ENCODE measurements around the gene IL17RE. TPM values are rescaled to one million over a fixed set of nuclear protein-coding genes. Genes with fewer than 3 reads are reported as not detected.
A peak's percentile ranks its signal among the peaks of the same experiment; 100 is the strongest.

Gene IL17RE
- total and polyA plus RNA-seq, 2 of the 13 experiments (the other 11 are each of a cell fraction or from before 2014, with no cell fraction given), result 14.5 to 24.1 TPM

DNA sequence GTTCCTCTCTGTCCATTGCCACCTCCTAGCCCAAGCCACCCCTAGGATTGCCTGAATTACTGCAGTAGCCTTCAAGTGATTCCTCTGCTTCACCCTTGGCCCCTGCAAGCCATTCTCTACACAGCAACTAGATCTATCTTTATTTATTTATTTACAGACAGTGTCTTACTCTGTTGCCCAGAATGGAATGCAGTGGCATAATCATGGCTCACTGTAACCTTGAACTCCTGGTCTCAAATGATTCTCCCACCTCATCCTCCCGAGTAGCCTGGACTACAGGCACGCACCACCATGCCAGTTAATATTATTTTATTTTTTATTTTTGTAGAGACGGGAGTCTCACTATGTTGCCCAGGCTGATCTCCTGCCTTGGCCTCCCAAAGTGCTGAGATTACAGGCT lies 14.1 kb upstream of the IL17RE start (continued):
- TF ChIP-seq, protein P1, sequence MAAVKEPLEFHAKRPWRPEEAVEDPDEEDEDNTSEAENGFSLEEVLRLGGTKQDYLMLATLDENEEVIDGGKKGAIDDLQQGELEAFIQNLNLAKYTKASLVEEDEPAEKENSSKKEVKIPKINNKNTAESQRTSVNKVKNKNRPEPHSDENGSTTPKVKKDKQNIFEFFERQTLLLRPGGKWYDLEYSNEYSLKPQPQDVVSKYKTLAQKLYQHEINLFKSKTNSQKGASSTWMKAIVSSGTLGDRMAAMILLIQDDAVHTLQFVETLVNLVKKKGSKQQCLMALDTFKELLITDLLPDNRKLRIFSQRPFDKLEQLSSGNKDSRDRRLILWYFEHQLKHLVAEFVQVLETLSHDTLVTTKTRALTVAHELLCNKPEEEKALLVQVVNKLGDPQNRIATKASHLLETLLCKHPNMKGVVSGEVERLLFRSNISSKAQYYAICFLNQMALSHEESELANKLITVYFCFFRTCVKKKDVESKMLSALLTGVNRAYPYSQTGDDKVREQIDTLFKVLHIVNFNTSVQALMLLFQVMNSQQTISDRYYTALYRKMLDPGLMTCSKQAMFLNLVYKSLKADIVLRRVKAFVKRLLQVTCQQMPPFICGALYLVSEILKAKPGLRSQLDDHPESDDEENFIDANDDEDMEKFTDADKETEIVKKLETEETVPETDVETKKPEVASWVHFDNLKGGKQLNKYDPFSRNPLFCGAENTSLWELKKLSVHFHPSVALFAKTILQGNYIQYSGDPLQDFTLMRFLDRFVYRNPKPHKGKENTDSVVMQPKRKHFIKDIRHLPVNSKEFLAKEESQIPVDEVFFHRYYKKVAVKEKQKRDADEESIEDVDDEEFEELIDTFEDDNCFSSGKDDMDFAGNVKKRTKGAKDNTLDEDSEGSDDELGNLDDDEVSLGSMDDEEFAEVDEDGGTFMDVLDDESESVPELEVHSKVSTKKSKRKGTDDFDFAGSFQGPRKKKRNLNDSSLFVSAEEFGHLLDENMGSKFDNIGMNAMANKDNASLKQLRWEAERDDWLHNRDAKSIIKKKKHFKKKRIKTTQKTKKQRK (IDR thresholded peaks at IDR 0.05; ENCODE audit: low read length), result no peak
- TF ChIP-seq PHF5A (CRISPR knock-in tag; IDR thresholded peaks at IDR 0.05; ENCODE audit: low read depth, unreplicated experiment) (no peak), YEATS4 (CRISPR knock-in tag; IDR thresholded peaks at IDR 0.05; ENCODE audit: borderline replicate concordance) (no peak), ZFY (CRISPR knock-in tag; IDR thresholded peaks at IDR 0.05) (no peak), MED13 (CRISPR knock-in tag; IDR thresholded peaks at IDR 0.05) (no peak), ZBTB21 (CRISPR knock-in tag; IDR thresholded peaks at IDR 0.05) (no peak), HDAC2 (CRISPR knock-in tag; IDR thresholded peaks at IDR 0.05) (peak; percentile 46; the same call in 1 of the 2 replicates), RCOR2 (CRISPR knock-in tag; IDR thresholded peaks at IDR 0.05) (0 out of 2 replicates have a peak, but pooled peaks have one; percentile 48), ZNF143 (CRISPR knock-in tag; IDR thresholded peaks at IDR 0.05) (no peak), ZNF33A (CRISPR knock-in tag; IDR thresholded peaks at IDR 0.05; ENCODE audit: borderline replicate concordance) (no peak), KDM3A (CRISPR knock-in tag; IDR thresholded peaks at IDR 0.05; ENCODE audit: low read depth) (no peak), ZNF652 (CRISPR knock-in tag; IDR thresholded peaks at IDR 0.05; ENCODE audit: borderline replicate concordance, low read depth) (no peak; the same call in 1 of the 2 replicates), ZFAT (CRISPR knock-in tag; conservative IDR thresholded peaks at IDR 0.05) (no peak)
- TF ChIP-seq, protein P2, sequence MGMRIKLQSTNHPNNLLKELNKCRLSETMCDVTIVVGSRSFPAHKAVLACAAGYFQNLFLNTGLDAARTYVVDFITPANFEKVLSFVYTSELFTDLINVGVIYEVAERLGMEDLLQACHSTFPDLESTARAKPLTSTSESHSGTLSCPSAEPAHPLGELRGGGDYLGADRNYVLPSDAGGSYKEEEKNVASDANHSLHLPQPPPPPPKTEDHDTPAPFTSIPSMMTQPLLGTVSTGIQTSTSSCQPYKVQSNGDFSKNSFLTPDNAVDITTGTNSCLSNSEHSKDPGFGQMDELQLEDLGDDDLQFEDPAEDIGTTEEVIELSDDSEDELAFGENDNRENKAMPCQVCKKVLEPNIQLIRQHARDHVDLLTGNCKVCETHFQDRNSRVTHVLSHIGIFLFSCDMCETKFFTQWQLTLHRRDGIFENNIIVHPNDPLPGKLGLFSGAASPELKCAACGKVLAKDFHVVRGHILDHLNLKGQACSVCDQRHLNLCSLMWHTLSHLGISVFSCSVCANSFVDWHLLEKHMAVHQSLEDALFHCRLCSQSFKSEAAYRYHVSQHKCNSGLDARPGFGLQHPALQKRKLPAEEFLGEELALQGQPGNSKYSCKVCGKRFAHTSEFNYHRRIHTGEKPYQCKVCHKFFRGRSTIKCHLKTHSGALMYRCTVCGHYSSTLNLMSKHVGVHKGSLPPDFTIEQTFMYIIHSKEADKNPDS (CRISPR knock-in tag; IDR thresholded peaks at IDR 0.05), result no peak
- TF ChIP-seq, protein P3, sequence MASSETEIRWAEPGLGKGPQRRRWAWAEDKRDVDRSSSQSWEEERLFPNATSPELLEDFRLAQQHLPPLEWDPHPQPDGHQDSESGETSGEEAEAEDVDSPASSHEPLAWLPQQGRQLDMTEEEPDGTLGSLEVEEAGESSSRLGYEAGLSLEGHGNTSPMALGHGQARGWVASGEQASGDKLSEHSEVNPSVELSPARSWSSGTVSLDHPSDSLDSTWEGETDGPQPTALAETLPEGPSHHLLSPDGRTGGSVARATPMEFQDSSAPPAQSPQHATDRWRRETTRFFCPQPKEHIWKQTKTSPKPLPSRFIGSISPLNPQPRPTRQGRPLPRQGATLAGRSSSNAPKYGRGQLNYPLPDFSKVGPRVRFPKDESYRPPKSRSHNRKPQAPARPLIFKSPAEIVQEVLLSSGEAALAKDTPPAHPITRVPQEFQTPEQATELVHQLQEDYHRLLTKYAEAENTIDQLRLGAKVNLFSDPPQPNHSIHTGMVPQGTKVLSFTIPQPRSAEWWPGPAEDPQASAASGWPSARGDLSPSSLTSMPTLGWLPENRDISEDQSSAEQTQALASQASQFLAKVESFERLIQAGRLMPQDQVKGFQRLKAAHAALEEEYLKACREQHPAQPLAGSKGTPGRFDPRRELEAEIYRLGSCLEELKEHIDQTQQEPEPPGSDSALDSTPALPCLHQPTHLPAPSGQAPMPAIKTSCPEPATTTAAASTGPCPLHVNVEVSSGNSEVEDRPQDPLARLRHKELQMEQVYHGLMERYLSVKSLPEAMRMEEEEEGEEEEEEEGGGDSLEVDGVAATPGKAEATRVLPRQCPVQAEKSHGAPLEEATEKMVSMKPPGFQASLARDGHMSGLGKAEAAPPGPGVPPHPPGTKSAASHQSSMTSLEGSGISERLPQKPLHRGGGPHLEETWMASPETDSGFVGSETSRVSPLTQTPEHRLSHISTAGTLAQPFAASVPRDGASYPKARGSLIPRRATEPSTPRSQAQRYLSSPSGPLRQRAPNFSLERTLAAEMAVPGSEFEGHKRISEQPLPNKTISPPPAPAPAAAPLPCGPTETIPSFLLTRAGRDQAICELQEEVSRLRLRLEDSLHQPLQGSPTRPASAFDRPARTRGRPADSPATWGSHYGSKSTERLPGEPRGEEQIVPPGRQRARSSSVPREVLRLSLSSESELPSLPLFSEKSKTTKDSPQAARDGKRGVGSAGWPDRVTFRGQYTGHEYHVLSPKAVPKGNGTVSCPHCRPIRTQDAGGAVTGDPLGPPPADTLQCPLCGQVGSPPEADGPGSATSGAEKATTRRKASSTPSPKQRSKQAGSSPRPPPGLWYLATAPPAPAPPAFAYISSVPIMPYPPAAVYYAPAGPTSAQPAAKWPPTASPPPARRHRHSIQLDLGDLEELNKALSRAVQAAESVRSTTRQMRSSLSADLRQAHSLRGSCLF (CRISPR knock-in tag; IDR thresholded peaks at IDR 0.05; ENCODE audit: borderline replicate concordance), result no peak
- TF ChIP-seq, protein P4, sequence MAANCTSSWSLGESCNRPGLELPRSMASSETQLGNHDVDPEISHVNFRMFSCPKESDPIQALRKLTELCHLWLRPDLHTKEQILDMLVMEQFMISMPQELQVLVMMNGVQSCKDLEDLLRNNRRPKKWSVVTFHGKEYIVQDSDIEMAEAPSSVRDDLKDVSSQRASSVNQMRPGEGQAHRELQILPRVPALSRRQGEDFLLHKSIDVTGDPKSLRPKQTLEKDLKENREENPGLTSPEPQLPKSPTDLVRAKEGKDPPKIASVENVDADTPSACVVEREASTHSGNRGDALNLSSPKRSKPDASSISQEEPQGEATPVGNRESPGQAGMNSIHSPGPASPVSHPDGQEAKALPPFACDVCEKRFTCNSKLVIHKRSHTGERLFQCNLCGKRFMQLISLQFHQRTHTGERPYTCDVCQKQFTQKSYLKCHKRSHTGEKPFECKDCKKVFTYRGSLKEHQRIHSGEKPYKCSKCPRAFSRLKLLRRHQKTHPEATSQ (CRISPR knock-in tag; IDR thresholded peaks at IDR 0.05; ENCODE audit: borderline replicate concordance), result no peak
- TF ChIP-seq, protein P5, sequence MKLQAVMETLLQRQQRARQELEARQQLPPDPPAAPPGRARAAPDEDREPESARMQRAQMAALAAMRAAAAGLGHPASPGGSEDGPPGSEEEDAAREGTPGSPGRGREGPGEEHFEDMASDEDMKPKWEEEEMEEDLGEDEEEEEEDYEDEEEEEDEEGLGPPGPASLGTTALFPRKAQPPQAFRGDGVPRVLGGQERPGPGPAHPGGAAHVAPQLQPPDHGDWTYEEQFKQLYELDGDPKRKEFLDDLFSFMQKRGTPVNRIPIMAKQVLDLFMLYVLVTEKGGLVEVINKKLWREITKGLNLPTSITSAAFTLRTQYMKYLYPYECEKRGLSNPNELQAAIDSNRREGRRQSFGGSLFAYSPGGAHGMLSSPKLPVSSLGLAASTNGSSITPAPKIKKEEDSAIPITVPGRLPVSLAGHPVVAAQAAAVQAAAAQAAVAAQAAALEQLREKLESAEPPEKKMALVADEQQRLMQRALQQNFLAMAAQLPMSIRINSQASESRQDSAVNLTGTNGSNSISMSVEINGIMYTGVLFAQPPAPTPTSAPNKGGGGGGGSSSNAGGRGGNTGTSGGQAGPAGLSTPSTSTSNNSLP (IDR thresholded peaks at IDR 0.05; ENCODE audit: low read depth, low read length), result 0 out of 2 replicates have a peak, but pooled peaks have one; percentile 32

Measured in HepG2 (cell line).